Activated naive CD4-positive, alpha-beta T cell treated with anti-CD3 and anti-CD28 coated beads, Interleukin-2, amount 50 U/mL, for 72 hours (primary cell): ENCODE data around the gene ACOX3. TPM values are rescaled to one million over a fixed set of nuclear protein-coding genes. Genes with fewer than 3 reads are reported as not detected.

Source experiments
- ATAC-seq, 2 donors: fragments of 150-1000 bp; cut with Tn5 transposase; 2 replicates each; pipeline ENCODE4 v1.10.0; 2021; ENCODE audit warnings: mild to moderate bottlenecking in 2 of 2, moderate library complexity in 2 of 2
- DNase-seq, 2 donors: peaks; one replicate each; pipeline ENCODE4 v3.0.0; 2021 to 2022; ENCODE audit warnings: low spot score in 2 of 2
- H3K27ac Mint-ChIP-seq, 2 donors: one replicate each; pipeline ENCODE4 v1.8.0; 2022; ENCODE audit warnings: mild to moderate bottlenecking in 2 of 2, mixed read lengths in 2 of 2
- H3K36me3 Mint-ChIP-seq, 2 donors: one replicate each; pipeline ENCODE4 v1.8.0; 2022; ENCODE audit warnings: mixed read lengths in 2 of 2
- H3K9me3 Mint-ChIP-seq, 2 donors: one replicate each; pipeline ENCODE4 v1.8.0; 2022; ENCODE audit warnings: mixed read lengths in 2 of 2
- total RNA-seq, 2 donors: library from RNA; stranded (reverse); gene quantifications; one replicate each; pipeline ENCODE4 v1.2.3, GENCODE V29; 2022

ACOX3 gene
- total RNA-seq, 2 donors from 2014 or later, result 22.1 to 29.2 TPM

DNA sequence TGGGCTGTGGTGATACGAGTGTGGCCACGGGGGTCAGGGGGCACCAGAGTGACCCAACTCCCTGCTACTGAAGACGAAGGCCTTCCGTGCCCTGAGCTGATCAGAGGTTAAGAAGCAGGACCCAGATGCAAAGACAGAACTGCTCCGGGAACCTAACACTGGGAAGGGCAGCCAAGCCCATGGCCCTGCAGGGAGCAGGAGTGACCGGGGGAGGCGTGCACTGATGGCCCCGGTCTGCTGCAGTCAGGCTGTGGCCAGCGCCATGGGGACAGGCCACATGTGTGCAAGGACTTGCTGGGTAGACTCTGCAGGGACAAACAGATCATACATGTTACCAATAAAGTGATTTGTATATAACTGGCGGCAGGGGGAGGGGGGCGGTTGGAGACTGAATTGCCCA is 74.6 kb downstream of the ACOX3 start:
- Mint-ChIP-seq H3K9me3 (peaks cover 5% of the 10 kb centered on the region in 2 donors), H3K36me3 (peaks cover 7 to 13% of the 10 kb centered on the region in 2 donors), H3K27ac (no peak overlapping the region)
- DNase-seq (no peak), ATAC-seq (no peak)

- H3K27ac Mint-ChIP-seq, result no peak overlapping the region
- no peak for ATAC-seq
- peaks cover 5% of the 10 kb centered on the region in 2 donors for H3K9me3 Mint-ChIP-seq
- no peak for DNase-seq
- H3K36me3 Mint-ChIP-seq, result peaks cover 7 to 13% of the 10 kb centered on the region in 2 donors
These were observed 75.2 kb downstream of the ACOX3 start for GRCh38 chr4:8365353-8365752.

- ATAC-seq (no peak), DNase-seq (no peak)
- H3K27ac Mint-ChIP-seq, result no peak overlapping the region
- H3K36me3 Mint-ChIP-seq, result peaks cover 7 to 13% of the 10 kb centered on the region in 2 donors
- peaks cover 5% of the 10 kb centered on the region in 2 donors for H3K9me3 Mint-ChIP-seq
These were observed 75.6 kb downstream of the ACOX3 start for GRCh38 chr4:8364848-8365350.

DNA sequence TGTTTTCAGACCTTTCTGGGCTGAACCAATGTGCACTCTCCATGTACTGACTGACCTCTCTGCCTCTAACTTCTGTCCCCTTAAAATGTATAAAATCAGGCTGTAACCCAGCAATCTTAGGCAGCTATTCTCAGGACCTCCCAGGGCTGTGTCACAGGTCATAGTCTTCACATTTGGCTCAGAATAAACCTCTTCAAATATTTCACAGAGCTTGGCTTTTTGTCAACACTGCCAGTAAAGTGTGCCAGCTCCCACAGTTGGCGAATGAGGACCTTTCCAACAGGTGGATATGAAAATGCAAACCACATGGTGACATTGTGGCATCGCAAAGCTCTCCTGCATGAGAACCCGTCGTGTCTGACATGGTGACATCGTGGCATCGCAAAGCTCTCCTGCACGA is 76.4 kb downstream of the ACOX3 start:
- ATAC-seq (no peak), DNase-seq (no peak)
- H3K27ac Mint-ChIP-seq, result no peak overlapping the region
- H3K9me3 Mint-ChIP-seq, result peaks cover 5% of the 10 kb centered on the region in 2 donors
- peaks cover 7 to 13% of the 10 kb centered on the region in 2 donors for H3K36me3 Mint-ChIP-seq

- peaks cover 7 to 13% of the 10 kb centered on the region in 2 donors for H3K36me3 Mint-ChIP-seq
- DNase-seq (no peak), ATAC-seq (no peak)
- H3K27ac Mint-ChIP-seq, result no peak overlapping the region
- H3K9me3 Mint-ChIP-seq, result peaks cover 5% of the 10 kb centered on the region in 2 donors
These were observed 78.0 kb downstream of the ACOX3 start for GRCh38 chr4:8362483-8362882.

GRCh38 chr4:8359193-8359592 is 81.3 kb downstream of the ACOX3 start:
- DNase-seq (no peak), ATAC-seq (no peak)
- Mint-ChIP-seq H3K9me3 (peaks cover 4 to 5% of the 10 kb centered on the region in 2 donors), H3K36me3 (peaks cover 7 to 9% of the 10 kb centered on the region in 2 donors), H3K27ac (no peak overlapping the region)

DNA sequence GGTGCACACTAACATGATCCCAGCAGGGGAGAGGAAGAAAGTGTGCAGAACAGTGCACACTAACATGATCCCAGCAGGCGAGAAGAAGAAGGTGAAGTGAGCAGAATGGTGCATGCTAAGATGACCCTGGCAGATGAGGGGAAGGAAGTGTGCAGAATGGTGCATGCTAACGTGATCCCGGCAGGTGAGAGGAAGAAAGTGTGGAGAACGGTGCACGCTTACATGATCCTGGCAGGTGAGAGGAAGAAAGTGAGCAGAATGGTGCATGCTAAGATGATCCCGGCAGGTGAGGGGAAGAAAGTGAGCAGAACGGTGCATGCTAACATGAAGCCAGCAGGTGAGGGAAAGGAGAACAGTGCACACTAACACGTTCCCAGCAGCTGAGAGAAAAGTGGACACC is 83.7 kb downstream of the ACOX3 start:
- ATAC-seq (no peak), DNase-seq (no peak)
- no peaks in the 10 kb centered on the region for H3K9me3 Mint-ChIP-seq
- no peak overlapping the region for H3K27ac Mint-ChIP-seq
- H3K36me3 Mint-ChIP-seq, result no peaks in the 10 kb centered on the region

- ATAC-seq (no peak), DNase-seq (no peak)
- H3K36me3 Mint-ChIP-seq, result no peaks in the 10 kb centered on the region
- no peaks in the 10 kb centered on the region for H3K9me3 Mint-ChIP-seq
- H3K27ac Mint-ChIP-seq, result no peak overlapping the region
These were observed 84.5 kb downstream of the ACOX3 start for GRCh38 chr4:8355864-8356565.

- no peak overlapping the region for H3K27ac Mint-ChIP-seq
- H3K9me3 Mint-ChIP-seq, result no peaks in the 10 kb centered on the region
- H3K36me3 Mint-ChIP-seq, result no peaks in the 10 kb centered on the region
- no peak for DNase-seq
- ATAC-seq, result no peak
These were observed 85.2 kb downstream of the ACOX3 start for GRCh38 chr4:8355306-8355705.

DNA sequence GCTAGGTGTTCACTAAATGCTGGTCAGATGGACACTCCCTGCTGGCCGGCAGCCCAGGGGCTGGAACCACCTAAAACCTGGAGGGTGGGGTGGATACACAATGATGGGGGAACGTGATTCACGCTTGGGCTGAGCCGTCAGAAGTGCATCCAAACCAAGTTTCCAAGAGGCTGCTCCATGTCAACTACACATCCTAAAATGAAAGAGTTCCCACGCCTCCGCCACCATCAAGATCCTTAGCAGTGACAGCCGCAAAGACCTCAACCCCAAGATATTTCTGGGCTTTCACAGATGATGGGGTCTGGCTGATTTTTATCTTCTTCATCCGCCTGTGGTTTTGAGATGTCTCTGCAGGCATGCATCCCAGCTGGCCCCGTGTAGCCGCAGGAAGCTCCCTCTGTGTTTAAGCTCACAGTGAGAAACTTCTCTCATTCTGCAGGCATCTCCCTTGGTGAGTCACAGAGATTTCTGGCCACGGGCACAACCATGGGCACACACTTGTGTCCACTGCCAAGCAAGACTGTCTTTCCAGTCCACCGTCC is 86.5 kb downstream of the ACOX3 start:
- Mint-ChIP-seq H3K36me3 (no peaks in the 10 kb centered on the region), H3K27ac (no peak overlapping the region), H3K9me3 (no peaks in the 10 kb centered on the region)
- no peak for DNase-seq
- no peak for ATAC-seq

DNA sequence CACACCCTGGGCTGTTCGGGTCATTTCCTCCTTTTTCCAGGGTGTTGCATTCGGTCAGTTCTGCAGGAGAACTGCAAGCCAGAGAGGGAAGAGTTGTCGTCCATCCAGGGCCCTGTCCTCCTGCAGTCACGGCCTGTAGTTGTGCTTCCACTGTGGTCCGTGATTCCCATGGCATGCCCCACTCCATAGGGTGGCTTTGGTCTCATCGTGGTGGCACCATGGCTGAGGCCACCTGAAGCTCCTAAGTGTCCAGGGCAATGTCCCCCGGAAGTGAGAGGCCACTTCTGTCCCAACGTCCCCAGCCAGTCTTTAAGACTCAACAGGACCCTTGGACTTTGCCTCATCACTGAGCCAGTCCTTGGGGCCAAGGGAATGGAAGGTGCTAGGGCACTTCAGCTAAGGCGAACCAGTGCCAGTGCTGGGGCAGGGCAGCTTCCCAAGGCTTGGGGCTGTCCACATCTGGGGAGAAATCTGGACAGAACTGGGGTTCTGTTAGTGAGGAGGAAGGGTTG is 87.3 kb downstream of the ACOX3 start:
- no peak for ATAC-seq
- Mint-ChIP-seq H3K36me3 (no peaks in the 10 kb centered on the region), H3K27ac (peak overlapping the region in 1 of 2 donors; percentile 77), H3K9me3 (no peaks in the 10 kb centered on the region)
- DNase-seq, result no peak

DNA sequence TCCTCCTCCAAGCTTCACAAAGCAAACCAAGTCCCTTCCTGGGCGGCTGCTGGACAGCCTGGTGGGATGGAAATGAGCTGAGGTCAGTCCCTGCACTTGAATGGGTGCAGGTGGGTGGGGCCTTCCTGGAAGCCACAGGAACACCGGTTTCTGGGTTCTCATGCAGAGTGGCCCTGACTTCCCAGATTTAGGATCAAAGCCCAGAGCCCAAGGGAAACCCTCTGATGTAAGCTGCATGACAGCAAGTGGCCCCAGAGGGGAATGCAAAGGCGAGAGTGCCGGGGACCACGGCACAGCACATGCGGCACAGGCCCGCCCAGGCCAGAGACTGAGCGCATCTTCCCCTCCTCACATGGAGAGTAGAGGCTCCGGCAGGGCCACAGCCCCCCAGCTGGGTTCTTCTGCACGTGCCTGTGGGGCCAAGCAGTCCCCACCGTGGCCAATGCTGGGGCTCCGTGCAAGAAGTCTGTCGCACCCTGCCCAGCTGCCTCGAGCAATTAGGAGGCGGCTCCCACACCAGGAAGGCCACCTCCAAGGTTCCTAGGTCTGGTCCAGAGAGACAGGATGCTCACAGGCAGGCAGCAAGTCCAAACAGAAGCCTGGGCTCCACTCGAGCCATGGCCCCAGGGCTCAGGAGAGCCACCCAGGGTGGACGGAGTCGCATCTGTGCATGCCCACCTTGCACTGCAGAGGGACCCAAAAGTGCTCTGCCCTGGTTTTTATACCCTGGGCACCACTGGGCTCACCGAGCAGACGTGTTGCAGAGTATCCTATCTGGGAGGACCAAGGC is 88.0 kb downstream of the ACOX3 start:
- no peak for ATAC-seq
- no peaks in the 10 kb centered on the region for H3K36me3 Mint-ChIP-seq
- no peak for DNase-seq
- no peaks in the 10 kb centered on the region for H3K9me3 Mint-ChIP-seq
- H3K27ac Mint-ChIP-seq, result no peak overlapping the region

DNA sequence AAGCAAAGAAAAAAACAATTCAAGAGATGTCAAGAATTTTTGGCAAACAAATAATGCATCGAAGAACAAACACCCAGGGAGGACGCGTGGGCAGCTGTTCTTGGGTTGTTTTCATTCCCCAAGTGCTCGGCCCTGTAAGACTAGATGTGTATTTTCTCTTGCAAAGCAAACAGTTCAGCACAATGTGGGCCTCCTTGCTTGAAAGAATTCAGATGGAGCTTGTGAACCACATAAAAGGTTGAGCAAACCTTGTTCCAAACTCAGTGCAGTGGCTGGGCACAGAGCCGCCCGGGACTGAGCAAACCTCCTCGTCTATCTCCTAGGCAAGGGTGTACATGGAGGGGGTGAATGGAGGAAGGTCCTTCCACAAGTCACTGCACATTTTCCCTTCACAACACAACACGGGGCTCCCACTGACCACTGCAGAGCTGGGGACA is 88.6 kb downstream of the ACOX3 start:
- ATAC-seq (no peak), DNase-seq (no peak)
- Mint-ChIP-seq H3K9me3 (no peaks in the 10 kb centered on the region), H3K27ac (no peak overlapping the region), H3K36me3 (no peaks in the 10 kb centered on the region)

DNA sequence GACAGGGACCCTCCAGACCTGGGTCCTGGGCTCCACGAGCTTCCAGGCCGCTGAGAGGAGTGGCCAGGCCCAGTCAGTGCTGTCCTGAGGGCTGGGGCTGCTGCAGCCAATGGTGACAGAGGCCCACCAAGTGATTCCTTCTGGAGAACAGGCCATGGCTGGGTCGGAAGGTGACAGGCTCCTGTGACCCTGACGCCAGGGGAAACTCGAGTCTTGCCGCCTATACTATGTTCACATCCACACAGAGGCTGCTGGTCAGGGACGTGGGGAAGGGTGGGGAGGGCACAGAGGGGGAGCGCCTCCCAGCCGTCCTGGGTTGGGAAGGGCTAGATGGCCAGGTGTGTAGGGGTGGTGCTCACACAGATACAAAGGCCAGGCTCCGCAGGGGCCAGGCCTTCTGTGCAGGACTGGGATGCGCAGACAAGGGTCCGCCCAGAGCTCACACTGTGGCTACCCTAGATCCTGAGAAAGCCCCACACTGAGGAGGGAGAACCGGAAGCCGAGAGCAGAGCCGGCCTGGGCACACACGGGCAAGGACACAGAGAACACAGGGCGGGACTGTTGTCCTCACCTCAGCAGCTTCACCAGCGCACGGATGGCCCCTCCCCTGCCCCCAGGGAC is 89.6 kb downstream of the ACOX3 start:
- ATAC-seq, result no peak
- H3K9me3 Mint-ChIP-seq, result no peaks in the 10 kb centered on the region
- DNase-seq, result no peak
- H3K36me3 Mint-ChIP-seq, result no peaks in the 10 kb centered on the region
- no peak overlapping the region for H3K27ac Mint-ChIP-seq

GRCh38 chr4:8350352-8350751 is 90.2 kb downstream of the ACOX3 start:
- Mint-ChIP-seq H3K9me3 (no peaks in the 10 kb centered on the region), H3K36me3 (no peaks in the 10 kb centered on the region), H3K27ac (no peak overlapping the region)
- ATAC-seq (no peak), DNase-seq (no peak)

DNA sequence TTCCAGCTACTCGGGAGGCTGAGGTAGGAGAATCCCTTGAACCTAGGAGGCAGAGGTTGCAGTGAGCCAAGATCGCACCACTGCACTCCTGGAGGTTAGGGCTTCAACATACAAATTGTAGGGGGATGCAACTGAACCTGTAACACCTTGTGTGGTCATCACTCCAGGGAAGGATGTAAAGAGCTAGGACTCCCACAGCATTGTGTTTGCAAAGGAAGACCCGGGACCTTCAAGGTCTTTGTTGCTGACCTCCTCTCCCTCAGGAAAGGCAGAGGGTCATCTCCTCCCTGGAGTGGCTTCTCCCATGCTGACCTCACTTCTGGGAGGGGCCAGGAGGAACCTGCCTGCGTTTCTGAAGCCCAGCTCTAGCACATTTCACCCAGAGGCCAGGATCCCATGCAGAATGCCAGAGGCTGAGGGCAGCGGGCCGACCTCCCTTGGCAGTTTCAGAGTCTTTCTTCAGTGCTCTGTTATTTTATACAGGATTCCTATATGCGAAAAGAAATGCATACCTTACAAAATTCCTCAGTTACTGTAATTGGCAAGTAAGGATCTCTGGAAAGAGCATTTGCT is 90.8 kb downstream of the ACOX3 start:
- no peak overlapping the region for H3K27ac Mint-ChIP-seq
- ATAC-seq (no peak), DNase-seq (no peak)
- no peaks in the 10 kb centered on the region for H3K9me3 Mint-ChIP-seq
- H3K36me3 Mint-ChIP-seq, result no peaks in the 10 kb centered on the region
